Measurements from ENCODE around the gene PIK3R4.

The PIK3R4 gene

DNA sequence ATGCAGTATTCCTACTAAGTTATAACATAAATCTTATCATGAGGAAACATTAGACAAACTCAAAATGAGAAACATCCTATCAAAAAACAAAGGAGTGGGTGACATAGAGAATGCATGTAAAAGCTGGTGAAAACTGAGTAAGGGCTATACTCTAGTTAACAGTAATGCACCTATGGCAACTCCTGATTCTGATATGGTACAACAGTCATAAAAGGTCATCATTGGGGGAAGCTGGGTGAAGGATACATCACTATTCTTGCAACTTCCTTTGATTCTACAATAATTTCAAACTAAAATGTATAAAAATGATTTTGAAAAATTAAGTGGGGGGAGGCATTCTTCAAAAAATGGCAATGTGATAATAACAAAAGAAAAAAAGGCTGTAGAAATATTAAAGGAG is 6.8 kb downstream of the PIK3R4 start:
- no peak for DNase-seq

DNA sequence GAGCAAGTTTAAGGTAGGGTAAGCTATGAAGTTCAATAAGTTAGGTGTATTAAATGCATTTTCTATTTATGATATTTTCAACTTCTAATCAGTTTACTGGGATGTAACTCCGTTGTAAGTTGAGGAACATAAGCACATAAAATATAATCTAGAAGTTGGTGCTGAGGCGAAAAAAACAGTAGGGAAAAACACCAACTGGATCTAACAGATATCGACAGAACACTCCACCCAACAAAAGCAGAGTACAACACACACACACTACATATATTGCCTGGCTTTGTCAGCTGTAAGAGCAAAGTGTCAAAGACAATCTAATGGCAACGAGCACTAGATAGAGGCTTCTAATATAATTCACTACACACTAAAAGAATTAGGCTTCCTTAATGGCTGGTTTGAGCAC is 8.4 kb downstream of the PIK3R4 start:
- no peak for DNase-seq

DNA sequence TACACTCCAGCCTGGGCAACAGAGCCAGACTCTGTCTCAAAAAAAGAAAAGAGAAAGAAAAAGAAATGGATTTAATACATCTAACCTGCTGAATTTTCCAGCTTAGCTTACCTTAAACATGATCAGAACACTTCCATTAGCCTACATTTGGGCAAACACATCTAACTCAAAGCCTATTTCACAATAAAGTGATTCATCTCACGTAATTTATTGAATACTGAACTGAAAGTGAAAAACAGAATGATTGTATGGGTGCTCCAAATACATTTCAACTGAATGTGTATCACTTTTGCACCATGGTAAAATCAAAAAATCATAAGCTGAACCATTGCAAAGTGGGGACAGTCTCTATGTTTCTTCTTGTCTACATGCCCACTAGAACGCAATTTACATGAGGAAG is 9.0 kb downstream of the PIK3R4 start:
- no peak for DNase-seq

DNA sequence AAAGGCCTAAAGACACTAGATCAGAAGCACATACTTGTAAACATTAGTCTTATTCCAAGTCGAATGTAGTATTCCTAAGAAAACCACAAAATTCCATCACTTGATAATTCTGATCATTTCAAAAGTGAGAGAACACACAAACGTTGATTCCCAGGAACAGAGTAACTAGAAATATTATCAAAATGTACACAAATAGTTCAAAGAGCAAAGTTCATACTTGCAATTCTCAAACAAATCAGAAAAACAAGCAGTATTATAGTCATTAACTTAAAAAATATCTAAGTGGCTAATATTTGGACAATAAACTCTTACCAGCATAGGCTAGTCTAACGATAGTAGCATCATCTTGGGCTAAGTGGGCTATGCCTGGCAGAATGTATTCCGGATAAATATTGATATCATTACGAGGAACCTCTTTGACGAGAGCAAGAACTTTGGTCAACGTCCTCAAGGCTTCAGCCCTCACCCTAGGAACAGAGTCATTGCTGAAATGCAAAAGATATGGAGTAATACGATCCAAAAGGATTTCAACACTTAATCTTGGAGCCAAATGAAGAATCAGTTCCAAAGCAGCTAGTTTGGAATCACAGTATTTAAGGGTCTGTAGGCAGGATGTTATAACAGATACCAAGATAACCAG is 13.3 kb downstream of the PIK3R4 start:
- DNase-seq: no peak

DNA sequence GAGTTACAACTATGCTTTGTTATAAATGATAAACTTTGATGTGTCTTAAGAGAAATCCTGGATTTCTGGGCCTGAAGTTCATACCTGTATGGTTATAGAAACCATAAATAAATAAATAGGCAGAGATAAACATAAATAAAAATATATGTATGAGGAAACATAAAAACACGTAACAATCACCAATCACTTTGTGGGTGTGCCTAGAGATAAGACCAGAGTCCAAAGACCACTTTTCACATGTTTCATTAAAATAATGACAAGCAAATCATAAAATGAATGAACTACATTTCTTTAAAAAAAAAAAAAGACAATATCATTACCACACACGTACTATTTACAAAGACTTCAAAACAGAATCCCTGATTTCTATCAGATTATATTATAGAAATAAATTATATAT is 14.1 kb downstream of the PIK3R4 start:
- DNase-seq: no peak

DNA sequence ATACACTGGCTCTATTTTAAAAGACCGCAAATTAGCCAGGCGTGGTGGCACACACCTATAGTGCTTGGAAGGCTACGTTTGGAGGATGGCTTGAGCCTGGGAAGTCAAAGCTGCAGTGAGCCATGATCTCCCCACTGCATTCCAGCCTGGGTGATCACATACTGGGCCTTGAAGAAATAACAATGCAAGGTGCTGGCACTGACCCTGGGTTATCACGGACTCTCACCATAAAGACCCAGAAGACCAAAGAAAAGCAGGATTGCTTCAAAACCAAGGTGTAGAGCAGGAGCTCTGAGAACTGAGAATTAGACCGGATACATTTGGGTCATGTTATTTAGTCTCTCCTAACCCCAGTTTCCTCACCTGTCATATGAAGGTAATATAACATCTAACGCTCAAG is 14.8 kb downstream of the PIK3R4 start:
- no peak for DNase-seq

DNA sequence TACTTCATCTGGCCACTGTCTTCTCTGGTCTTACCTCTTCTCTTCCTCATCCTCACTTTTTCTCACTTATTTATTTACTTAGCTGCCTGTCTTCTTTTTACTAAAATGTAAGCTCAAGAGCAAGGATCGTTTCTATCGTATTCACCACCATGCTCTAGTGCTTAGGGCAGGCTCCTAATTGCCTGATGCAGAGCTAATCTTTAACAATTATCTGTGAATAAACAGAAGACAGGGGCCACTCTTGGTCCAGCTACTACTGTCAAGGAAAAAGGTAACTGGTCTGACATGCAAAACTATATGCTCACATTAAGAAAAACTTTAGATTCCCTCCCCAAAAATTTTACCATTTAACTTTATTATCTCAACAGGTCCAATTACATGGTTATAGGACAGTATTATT is 17.5 kb downstream of the PIK3R4 start:
- no peak for DNase-seq

DNA sequence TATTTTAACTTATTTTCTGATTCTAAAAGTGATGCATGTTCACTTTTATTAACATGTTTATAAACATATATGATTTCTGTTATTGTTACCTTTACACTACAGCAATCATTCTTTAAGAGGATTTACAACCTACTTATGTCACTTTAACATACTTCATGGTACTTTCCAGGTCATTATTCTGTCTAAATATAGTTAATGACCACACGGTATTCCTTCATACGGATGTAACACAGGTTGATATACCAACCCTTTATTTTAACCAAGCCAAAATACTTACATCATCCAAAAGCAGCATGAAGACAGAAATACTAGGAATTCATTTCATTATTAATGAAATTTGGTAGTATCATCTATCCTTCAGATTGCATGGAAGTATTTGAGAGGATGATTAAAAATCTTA is 18.6 kb downstream of the PIK3R4 start:
- DNase-seq: no peak

DNA sequence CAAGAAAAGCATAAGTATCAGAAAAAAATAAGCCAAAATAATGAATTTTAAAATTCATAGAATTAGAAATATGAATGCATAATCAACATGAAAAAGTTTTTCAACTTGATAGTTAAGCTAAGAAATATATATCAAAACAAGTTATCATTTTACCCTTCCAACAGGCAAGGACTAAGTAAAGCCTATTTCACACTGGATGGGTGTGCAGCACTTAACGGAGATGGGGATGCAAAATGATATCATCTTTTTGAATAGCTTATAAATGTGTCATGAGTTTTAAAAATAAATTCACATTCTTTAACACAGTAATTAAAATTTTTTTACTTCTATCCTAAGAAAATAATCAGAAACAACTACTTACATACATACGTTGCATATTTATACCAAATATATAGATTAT is 20.9 kb downstream of the PIK3R4 start:
- no peak for DNase-seq

DNA sequence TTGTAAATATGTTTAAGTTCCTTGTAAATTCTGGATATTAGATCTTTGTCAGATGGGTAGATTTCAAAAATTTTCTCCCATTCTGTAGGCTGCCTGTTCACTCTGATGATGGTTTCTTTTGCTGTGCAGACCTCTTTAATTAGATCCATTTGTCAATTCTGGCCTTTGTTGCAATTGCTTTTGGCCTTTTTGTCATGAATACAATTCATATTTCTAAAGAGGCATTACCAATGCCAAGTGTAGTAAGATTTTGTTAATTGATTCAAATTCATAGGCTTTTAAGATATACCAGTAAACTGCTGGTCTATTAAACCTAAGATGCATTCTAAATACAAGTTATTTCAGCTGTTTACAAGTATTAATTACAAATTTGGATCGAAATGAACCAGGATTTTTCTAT is 31.0 kb downstream of the PIK3R4 start:
- no peak for DNase-seq

DNA sequence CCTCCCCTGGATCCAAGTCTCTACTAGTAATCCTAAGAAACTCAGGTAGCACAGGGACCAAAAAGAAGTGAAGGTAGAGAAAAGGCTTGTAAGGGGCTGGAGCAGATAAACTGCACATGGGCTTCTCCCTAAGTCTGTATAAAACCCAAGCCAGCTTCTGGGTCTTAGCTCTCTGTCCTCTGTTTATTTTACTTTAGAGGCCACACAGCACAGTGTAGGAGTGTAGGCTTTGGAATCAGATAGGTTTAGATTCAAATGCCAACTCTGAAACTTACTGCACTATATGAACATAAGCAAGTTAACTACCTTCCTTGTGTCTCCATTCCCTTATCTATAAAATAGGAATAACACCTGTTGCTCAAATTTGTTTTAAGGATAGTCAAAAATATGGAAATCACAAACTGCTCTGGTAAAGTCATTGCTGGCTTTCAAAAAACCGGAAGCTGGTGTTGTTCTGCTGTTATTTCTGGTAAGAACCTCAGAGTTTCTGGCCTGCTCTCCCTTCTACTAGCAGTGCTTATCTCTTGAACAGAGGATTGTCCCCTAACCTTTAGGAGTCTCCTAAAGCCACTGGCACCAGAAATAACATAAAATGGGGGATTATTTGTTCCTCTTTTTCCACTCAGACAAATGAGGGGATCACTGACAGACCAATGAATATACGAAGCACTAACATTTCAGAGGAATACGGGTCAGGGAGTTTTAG is 33.8 kb downstream of the PIK3R4 start:
- no peak for DNase-seq

DNA sequence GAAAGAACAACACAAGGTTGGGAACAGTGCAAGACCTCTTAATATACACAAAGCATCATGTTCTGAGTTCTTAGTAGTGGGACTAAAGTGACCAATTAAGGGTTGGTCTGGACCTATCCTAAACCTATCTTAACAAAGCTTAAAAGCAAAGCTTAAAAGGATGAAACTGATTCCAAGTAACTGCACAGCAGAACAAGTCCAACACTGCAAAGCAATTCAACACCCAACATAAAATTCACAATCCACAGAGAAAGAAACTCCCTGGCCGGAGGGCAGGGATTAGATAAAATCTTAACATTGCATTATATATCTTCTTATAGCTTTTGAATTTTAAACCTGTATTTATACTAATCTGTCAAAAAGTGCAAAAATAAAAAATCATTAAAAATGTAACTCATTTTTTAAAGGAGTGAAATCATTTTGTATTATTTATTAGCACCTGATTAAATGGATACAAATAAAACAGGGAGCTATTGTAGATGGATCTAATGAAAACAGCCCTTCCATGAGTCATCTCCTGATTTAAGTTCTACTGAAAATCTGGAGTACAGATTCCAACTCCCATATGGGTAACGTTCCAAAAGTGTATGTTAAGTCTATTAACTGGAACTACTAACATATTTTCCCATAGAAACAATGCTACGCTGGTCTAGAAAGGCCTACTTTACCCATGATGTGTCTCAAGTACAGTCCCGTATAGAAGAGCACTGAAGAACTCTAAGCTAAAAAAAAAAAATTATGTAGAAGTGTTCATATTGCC is 34.9 kb downstream of the PIK3R4 start:
- DNase-seq: no peak

DNA sequence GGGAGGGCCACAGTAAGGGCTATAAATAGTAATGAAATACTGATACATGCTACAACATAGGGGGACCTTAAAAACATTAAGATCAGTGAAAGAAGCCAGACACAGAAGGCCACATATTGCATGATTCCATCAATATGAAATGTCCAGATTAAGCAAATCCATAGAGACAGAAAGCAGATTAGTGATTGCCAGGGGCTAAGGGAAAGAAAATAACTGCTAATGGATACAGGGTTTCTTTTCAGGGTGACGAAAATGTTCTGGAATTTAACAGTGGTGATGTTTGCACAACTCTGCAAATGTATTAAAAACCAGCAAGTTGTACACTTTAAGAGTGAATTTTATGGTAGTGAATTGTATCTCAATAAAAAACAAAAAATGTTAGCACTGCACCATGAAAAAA is 37.0 kb downstream of the PIK3R4 start:
- no peak for DNase-seq

DNA sequence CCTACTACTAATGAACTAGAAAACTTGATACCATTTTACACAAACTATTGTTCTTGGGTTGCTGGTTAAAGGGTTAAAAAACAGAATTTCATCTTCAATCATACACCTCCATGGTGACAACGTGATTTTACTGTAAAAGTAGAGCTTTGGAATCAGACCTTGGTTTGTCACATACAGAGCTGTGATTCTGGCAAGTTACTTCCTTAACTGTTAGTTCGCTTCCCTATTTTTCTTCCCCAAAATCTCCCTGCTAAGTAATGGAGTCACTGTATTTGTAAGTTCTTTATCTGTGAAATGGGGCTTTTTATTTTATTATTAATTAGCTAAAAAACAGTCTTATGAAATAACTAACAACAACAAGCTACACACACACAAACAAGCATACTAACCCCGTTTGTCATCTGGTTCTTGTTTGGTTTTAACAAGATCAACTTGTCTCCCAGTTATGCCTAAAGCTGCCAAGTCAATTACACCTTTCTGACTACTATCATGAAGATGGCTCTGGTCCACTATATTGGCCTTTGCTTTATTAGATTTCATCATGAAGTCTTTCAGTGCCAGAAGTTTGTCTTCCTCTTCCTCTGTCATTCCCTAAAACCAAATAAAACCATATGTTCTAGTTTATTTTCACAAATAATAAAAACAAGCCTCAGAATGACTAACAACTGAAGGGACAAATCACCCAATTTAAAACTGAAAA is 38.6 kb downstream of the PIK3R4 start:
- DNase-seq: no peak

DNA sequence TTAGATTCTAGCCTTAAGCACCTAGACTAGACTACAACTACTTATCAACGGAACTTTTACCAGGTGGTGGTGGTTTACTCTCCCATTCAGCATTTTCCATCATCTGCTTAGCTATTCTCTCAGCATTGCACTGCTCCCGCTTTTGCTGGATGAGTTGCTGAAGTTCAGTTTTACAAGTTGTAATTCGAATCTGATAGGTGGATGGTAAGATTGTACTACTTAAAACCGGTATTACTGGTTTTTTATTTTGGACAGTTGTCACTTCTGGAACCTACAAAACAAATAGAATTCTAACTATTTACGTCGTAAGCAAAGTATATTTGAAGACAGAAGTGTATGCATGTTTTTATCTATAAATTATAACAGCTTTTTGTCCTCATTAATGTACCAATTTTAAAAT is 41.1 kb downstream of the PIK3R4 start:
- DNase-seq: no peak

DNA sequence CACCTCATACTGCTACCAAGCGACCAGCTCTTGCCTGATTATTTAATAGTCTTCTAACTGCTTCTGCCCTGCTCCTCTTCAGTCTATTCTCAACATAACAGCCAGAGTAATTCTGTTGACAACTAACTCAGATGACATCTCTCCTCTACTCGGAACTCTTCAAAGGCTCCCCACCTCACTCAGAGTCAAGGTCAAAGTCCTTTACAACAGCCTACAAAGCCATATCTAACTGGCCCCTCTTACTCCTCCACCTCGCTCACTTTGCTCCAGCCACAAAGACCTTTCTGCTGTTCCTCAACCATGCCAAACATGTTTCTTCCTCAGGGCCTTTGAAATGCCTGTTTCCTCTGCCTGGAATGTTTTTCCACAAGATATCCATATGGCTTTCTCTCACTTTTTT is 43.6 kb downstream of the PIK3R4 start:
- no peak for DNase-seq

DNA sequence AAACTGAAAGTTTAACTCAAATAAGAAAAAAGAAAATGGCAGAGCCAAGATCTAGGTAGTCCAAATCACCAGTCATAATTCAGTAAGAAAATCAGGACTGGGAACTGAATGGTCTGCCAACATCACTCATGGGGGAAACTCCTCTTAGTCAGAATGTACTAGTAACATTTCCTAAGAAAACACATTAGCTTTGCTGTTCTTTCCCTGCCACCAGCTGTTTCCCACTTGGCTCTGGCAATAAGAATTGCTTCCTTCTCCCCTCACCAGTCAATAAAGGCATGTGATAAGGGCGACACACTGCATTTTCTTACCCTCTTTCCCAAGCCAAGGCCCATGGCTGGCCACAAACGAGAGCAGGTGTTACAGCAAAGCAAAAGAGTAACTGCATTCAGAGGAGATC is 46.1 kb downstream of the PIK3R4 start:
- DNase-seq: no peak

DNA sequence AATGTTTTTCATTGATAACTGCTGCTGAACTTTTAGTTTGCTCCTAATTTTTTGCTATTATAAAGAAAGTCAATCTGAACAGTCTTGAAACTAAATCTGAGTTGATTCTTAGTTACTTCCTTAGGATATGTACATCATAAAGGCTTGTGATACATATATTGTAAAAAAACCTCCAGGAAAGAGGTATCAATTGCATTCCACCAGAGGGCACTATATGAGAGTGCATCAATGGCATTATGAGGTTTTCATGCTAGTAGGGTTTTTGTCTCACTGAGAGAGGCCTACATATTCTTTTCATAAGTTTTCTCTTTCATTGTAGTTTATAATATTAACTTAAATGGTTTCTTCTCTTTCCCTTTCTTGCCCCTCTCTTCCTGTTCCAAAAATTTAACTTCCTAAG is 46.9 kb downstream of the PIK3R4 start:
- peak; percentile 17 for DNase-seq

DNA sequence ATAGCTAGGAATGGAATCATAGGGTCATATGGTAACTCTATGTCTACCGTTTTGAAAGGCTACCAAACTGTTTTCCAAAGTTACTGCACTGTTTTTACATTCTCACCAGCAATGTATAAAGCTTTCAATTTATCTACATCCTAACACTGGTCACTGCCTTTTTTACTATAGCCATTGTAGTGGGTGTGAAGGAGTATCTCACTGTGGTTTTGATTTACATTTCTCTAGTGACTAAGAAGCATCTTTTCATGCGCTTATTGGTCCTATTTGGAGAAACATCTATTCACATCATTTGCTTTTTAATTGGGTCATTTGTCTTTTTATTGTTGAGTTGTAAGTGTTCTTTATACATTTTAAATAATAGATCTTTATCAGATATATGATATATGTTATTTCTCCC is 53.3 kb downstream of the PIK3R4 start:
- no peak for DNase-seq

DNA sequence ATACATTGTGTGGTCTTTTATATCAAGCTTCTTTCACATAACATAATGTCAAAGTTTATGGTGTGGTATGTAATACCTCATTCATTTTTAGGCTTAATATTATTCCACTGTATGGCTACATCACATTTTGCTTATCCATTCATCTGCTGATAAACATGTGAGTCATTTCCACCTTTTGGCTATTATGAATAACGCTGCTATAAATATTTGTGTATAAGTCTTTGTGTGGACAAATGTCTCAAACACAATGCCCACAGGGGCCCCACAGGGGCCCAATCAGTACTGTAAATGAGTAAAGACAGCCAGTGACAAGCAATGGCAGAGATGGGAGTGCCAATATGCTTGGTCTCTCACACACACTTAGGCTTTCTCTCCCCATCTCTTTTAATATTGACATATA is 54.2 kb downstream of the PIK3R4 start:
- DNase-seq: peak; percentile 28

DNA sequence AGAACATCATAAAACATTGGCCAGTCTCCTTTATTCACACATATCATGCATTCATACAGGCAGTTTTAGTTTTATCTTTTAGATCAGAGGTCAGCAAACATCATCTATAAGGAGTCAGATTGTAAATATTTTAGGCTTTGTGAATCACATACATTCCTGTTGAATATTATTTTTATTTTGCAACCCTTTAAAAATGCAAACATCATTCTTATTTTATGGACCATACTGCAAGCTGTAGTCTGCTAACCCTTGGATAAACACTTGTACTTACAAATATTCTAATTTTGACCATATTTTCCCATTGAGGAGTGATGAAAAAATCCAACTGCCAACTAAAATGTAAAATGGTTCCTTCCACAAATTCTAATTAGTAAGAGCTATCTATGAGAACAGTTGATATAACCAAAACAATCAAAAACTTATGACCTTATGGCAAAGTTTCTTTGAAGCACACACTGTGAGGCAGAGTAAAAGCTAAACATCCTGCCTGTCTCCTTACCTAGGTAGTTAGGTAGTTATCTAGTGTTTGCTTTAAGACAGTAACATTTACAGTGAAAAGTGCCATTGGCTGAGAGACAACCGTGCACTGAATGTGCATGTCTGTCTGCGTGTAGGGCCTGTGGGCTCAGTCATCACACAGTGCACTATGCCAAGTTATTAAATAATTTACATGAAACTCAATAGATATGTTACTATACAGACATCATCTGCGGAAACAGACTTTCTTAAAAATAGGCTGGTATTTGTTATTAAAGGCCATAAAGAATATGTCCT is 57.7 kb downstream of the PIK3R4 start:
- no peak for DNase-seq

DNA sequence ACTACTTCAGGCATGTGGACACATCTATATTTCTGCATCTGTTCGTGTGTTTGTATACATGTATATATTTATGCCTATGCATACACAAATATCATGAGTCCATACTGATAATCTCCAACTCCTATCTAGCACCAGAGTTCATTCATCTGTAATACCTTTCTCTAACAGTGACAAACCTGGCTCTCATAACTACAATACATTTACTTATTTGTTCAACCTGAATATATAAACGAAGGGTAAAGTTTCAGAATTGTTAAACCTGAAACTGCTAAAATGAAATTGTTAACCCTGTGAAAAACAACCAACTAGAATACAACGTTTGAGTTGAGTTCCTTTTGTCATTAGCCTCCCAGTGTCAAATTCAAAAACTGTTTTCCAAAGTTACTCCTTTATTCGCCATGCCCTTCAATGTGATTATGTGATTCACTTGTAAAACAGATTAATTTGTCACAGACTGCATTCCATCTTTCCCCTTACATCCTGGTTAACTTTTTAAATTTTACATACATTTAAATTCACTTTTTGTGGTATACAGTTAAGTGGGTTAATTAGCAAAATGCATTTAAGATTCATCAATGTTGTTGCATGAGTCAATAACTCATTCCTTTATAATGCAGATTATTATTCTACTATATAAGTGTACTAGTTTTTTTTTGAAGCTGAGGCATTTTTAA is 58.5 kb downstream of the PIK3R4 start:
- DNase-seq: no peak
